Hepatocyte (in vitro differentiated cells): Measurements from ENCODE around the gene NOS1AP. TPM values are rescaled to one million over a fixed set of nuclear protein-coding genes. Genes with fewer than 3 reads are reported as not detected.

ENCODE experiments used
- DNase-seq: peaks from one replicate; pipeline ENCODE4 v3.0.0-alpha.2; 2016; ENCODE audit warnings: low spot score
- H2AFZ ChIP-seq: fragments of 200-600 bp; sonication (generic); 2 replicates; pipeline ENCODE4 v1.6.0; 2016; ENCODE audit warnings: antibody characterized with exemption, mild to moderate bottlenecking
- H3K27ac ChIP-seq: fragments of 200-600 bp; sonication (generic); 2 replicates; pipeline ENCODE4 v1.5.1; 2016; ENCODE audit warnings: mild to moderate bottlenecking
- H3K27me3 ChIP-seq: fragments of 200-600 bp; sonication (generic); 2 replicates; pipeline ENCODE4 v1.6.1; 2016
- H3K36me3 ChIP-seq: fragments of 200-600 bp; sonication (generic); replicated peaks from 2 replicates; pipeline ENCODE4 v1.5.1; 2016; ENCODE audit warnings: low read depth; ENCODE audit not compliant: insufficient read depth
- H3K4me1 ChIP-seq: fragments of 200-600 bp; sonication (generic); 2 replicates; pipeline ENCODE4 v1.5.1; 2016; ENCODE audit warnings: mild to moderate bottlenecking, moderate library complexity; ENCODE audit not compliant: insufficient read depth
- H3K4me2 ChIP-seq: fragments of 200-600 bp; sonication (generic); 2 replicates; pipeline ENCODE4 v1.6.0; 2016
- H3K4me3 ChIP-seq: fragments of 200-600 bp; sonication (generic); 2 replicates; pipeline ENCODE4 v1.5.1; 2016; ENCODE audit warnings: mild to moderate bottlenecking
- H3K79me2 ChIP-seq: fragments of 200-600 bp; sonication (generic); 2 replicates; pipeline ENCODE4 v1.6.0; 2017; ENCODE audit warnings: mild to moderate bottlenecking
- H3K9me2 ChIP-seq: fragments of 200-600 bp; sonication (generic); replicated peaks from 2 replicates; pipeline ENCODE4 v1.6.0; 2017; ENCODE audit warnings: mild to moderate bottlenecking; ENCODE audit not compliant: insufficient read depth
- H3K9me3 ChIP-seq: fragments of 200-600 bp; sonication (generic); 2 replicates; pipeline ENCODE4 v1.5.1; 2016; ENCODE audit warnings: low read depth, mild to moderate bottlenecking
- H4K20me1 ChIP-seq: fragments of 200-600 bp; sonication (generic); 2 replicates; pipeline ENCODE4 v1.6.0; 2016; ENCODE audit warnings: mild to moderate bottlenecking; ENCODE audit not compliant: insufficient read depth, poor library complexity, severe bottlenecking
- EZH2 ChIP-seq: fragments of 200-600 bp; sonication (generic); IDR thresholded peaks from 2 replicates; pipeline ENCODE4 v1.6.1; 2016; ENCODE audit warnings: antibody characterized with exemption, mild to moderate bottlenecking, borderline replicate concordance
- EZH2phosphoT487 ChIP-seq: fragments of 200-600 bp; sonication (generic); IDR thresholded peaks from one replicate; pipeline ENCODE4 v1.6.1; 2018; ENCODE audit warnings: antibody characterized with exemption, mild to moderate bottlenecking, low read depth, moderate library complexity; ENCODE audit not compliant: unreplicated experiment, severe bottlenecking
- WGBS: methylation state at CpG from one replicate; pipeline ENCODE4 v1.1.6; 2016; ENCODE audit warnings: low lambda C conversion rate; ENCODE audit errors: missing lambda C conversion rate; 5-methylcytosine and 5-hydroxymethylcytosine counted together
- polyA plus RNA-seq: library from polyadenylated mRNA; unstranded; fragments of >200 nt; fragmentation: Nextera tagmentation; extraction: Ambion mirVana; gene quantifications from 2 replicates; pipeline ENCODE4 v1.2.1, GENCODE V29; 2016
- total RNA-seq: library from RNA; depleted of rRNA; stranded (reverse); fragments of >200 nt; gene quantifications from 2 replicates; pipeline ENCODE4 v1.2.3, GENCODE V29; 2014
- TF ChIP-seq, protein P1 (sequence below): fragments of 200-600 bp; sonication (generic); IDR thresholded peaks from 2 replicates; pipeline ENCODE4 v1.5.1; 2016; ENCODE audit warnings: antibody characterized with exemption, mild to moderate bottlenecking; ENCODE audit not compliant: poor library complexity

NOS1AP gene
- total and polyA plus RNA-seq, 2 experiments from 2014 or later, result 0.97 to 4.4 TPM

DNA sequence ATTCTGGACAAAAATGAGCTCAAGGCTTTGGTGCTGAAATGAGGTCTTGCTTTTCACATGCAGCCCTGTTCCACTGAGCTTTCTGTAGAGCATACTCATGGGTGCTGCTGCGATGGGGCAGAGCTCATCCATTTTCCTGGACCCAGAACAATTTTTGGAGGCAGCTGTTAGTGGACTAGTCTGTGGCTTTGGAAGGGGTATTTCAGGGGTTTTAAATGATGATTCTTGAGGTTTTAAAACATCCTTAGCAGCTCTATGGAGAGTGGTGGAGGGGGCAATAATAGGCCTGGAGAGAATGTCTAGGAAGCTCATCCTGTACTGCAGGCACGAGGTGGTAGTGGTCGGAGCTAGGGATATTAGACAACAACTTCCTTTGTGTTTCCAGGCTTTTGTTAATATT lies 16.5 kb downstream of the NOS1AP start:
- H3K79me2 ChIP-seq, result peaks cover 12% of the 10 kb centered on the region
- H4K20me1 ChIP-seq, result no peaks in the 10 kb centered on the region
- DNase-seq, result no peak
- no peaks in the 10 kb centered on the region for H3K9me3 ChIP-seq
- H3K9me2 ChIP-seq, result no peaks in the 10 kb centered on the region
- H3K4me2 ChIP-seq, result no peak overlapping the region
- 89% methylated on average over 3 of the region's 3 CpGs for WGBS
- H3K36me3 ChIP-seq, result no peaks in the 10 kb centered on the region
- TF ChIP-seq, protein P1, sequence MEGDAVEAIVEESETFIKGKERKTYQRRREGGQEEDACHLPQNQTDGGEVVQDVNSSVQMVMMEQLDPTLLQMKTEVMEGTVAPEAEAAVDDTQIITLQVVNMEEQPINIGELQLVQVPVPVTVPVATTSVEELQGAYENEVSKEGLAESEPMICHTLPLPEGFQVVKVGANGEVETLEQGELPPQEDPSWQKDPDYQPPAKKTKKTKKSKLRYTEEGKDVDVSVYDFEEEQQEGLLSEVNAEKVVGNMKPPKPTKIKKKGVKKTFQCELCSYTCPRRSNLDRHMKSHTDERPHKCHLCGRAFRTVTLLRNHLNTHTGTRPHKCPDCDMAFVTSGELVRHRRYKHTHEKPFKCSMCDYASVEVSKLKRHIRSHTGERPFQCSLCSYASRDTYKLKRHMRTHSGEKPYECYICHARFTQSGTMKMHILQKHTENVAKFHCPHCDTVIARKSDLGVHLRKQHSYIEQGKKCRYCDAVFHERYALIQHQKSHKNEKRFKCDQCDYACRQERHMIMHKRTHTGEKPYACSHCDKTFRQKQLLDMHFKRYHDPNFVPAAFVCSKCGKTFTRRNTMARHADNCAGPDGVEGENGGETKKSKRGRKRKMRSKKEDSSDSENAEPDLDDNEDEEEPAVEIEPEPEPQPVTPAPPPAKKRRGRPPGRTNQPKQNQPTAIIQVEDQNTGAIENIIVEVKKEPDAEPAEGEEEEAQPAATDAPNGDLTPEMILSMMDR, result no peak
- no peak overlapping the region for H3K27ac ChIP-seq
- no peak overlapping the region for H2AFZ ChIP-seq
- no peak overlapping the region for H3K4me3 ChIP-seq
- no peaks in the 10 kb centered on the region for H3K27me3 ChIP-seq
- H3K4me1 ChIP-seq, result no peaks in the 10 kb centered on the region

DNA sequence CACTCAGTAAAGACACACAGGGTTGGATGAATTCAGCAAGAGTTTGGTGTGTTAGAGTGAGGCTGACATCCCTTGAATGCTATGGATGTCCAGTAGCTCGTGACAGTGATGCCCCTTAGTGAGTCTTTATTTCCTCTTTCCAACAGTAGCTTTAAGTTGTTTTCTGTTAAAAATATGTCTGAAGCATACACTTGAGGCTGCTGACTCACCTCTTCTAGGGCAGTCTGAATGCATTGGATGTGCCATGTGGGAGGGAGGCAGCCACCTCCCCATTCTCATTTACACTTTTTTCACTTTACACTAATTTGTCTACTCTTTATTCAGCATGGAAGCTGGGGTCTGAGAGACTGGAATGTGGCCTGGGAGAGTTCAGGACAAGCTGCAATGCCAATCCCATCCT lies 17.6 kb downstream of the NOS1AP start:
- Histone ChIP-seq H3K27ac (no peak overlapping the region), H4K20me1 (no peaks in the 10 kb centered on the region), H3K27me3 (no peaks in the 10 kb centered on the region), H3K79me2 (peaks cover 9% of the 10 kb centered on the region), H3K4me2 (no peak overlapping the region), H3K4me3 (no peak overlapping the region), H2AFZ (no peak overlapping the region), H3K4me1 (peaks cover 5% of the 10 kb centered on the region), H3K36me3 (no peaks in the 10 kb centered on the region), H3K9me2 (no peaks in the 10 kb centered on the region), H3K9me3 (no peaks in the 10 kb centered on the region)
- TF ChIP-seq, protein P1, result no peak
- TF ChIP-seq EZH2, result no peak
- DNase-seq, result no peak
- WGBS, result 95% methylated on average over 1 of the region's 1 CpG

DNA sequence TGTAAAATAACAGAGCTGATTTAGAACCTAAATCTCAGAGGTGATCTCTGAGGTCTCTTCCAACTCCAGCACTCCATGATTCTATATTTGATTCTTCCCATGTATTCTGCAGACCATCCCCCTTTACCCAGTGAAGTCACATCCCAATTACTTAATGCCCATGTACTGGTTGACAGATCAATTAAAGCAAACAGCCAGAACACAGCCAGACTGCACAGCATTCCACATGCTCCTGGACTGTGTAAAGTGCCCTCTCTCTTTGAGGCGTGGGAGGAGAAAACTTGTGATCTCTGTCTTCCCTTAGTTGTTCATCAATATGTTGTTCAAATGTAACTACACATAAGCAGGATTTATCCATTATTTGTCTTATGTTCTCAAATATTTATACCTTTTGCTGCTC lies 18.1 kb downstream of the NOS1AP start:
- H3K4me1 ChIP-seq, result peaks cover 10% of the 10 kb centered on the region
- H3K36me3 ChIP-seq, result no peaks in the 10 kb centered on the region
- H3K27ac ChIP-seq, result no peak overlapping the region
- no peak overlapping the region for H3K4me3 ChIP-seq
- no peak overlapping the region for H3K4me2 ChIP-seq
- TF ChIP-seq, protein P1, result no peak
- TF ChIP-seq EZH2 (no peak), EZH2phosphoT487 (no peak)
- no peak overlapping the region for H2AFZ ChIP-seq
- no peak for DNase-seq
- H3K9me2 ChIP-seq, result no peaks in the 10 kb centered on the region
- H3K79me2 ChIP-seq, result peaks cover 9% of the 10 kb centered on the region
- no peaks in the 10 kb centered on the region for H3K27me3 ChIP-seq
- no peaks in the 10 kb centered on the region for H3K9me3 ChIP-seq
- 81% methylated on average over 1 of the region's 1 CpG for WGBS
- H4K20me1 ChIP-seq, result no peaks in the 10 kb centered on the region

DNA sequence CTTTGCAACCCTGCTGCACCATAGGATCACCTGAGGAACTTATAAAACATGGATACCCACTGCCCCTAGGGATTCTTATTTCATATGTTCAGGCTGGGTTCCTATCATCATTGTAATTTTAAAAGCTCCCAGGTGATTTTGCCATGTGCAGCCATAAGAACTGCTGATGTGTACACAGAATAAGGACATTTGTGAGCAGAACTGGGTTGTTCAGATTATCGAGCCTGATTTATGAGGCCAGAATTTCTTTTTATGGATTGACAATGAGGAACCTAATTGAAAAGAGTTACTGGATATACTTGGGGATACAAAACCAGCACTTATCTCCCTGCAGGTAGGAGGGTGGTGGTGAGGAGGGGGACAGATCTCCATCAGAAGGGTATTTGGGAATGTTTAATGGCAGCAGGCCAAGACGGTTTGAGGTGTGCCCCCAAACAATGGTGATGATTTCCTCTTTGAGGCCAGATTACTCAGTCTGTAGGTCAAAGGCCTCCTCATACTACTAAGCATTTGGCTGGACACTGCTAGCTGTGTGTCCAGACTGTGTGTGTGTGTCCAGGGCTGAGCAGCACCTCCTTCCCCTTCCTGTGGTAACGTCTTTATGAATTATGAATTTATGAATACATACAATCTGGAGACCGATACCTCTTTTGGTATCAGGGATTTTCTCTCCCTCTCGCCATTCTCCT lies 18.9 kb downstream of the NOS1AP start:
- 90% methylated on average over 5 of the region's 5 CpGs for WGBS
- Histone ChIP-seq H3K79me2 (peaks cover 13% of the 10 kb centered on the region), H4K20me1 (no peaks in the 10 kb centered on the region), H3K27ac (no peak overlapping the region), H3K9me3 (no peaks in the 10 kb centered on the region), H3K4me1 (peaks cover 10% of the 10 kb centered on the region), H3K36me3 (no peaks in the 10 kb centered on the region), H3K27me3 (no peaks in the 10 kb centered on the region), H3K4me3 (no peak overlapping the region), H2AFZ (no peak overlapping the region), H3K9me2 (no peaks in the 10 kb centered on the region), H3K4me2 (no peak overlapping the region)
- TF ChIP-seq EZH2phosphoT487 (no peak), EZH2 (no peak)
- TF ChIP-seq, protein P1, result no peak
- DNase-seq, result no peak
